GM18867 (cell line): ENCODE measurements around the gene SELENOM.
"Not testable (repeated sequence)": the region's sequence is repeated elsewhere in the genome, so short reads cannot be mapped to it uniquely, and the experiment has no call there.

Source experiments
- ATAC-seq: cut with Tn5 transposase; IDR thresholded peaks from one replicate; pipeline ENCODE4 v1.9.1; 2021; ENCODE audit warnings: mild to moderate bottlenecking, moderate library complexity; ENCODE audit not compliant: unreplicated experiment

SELENOM gene

GRCh38 chr22:31134688-31135087, 27.3 kb upstream of the SELENOM start:
- no peak for ATAC-seq

GRCh38 chr22:31133911-31134310, 26.5 kb upstream of the SELENOM start:
- ATAC-seq, result no peak

GRCh38 chr22:31130873-31131272, 23.5 kb upstream of the SELENOM start:
- no peak for ATAC-seq

- no peak for ATAC-seq
Measured at GRCh38 chr22:31128156-31128555, 20.8 kb upstream of the SELENOM start.

- no peak for ATAC-seq
Measured at GRCh38 chr22:31127181-31127772, 19.9 kb upstream of the SELENOM start.

- ATAC-seq, result no peak
Measured at GRCh38 chr22:31126869-31127175, 19.5 kb upstream of the SELENOM start.

GRCh38 chr22:31126128-31126868, 18.9 kb upstream of the SELENOM start:
- no peak for ATAC-seq

GRCh38 chr22:31125521-31126117, 18.3 kb upstream of the SELENOM start:
- no peak for ATAC-seq

GRCh38 chr22:31124811-31125465, 17.6 kb upstream of the SELENOM start:
- no peak for ATAC-seq

- ATAC-seq, result no peak
Measured at GRCh38 chr22:31124290-31124689, 16.9 kb upstream of the SELENOM start.

GRCh38 chr22:31123292-31123602, 15.9 kb upstream of the SELENOM start:
- ATAC-seq, result no peak

GRCh38 chr22:31122532-31123291, 15.3 kb upstream of the SELENOM start, which contains the start of gene INPP5J:
TSS of gene INPP5J (plus strand) at chr22:31122966. CDS start at chr22:31123015, 49 bp downstream.
- ATAC-seq, result no peak

- ATAC-seq, result no peak
Measured at GRCh38 chr22:31122196-31122531, 14.8 kb upstream of the SELENOM start.

- ATAC-seq, result no peak
Measured at GRCh38 chr22:31121403-31121802, 14.0 kb upstream of the SELENOM start.

GRCh38 chr22:31120642-31121041, 13.3 kb upstream of the SELENOM start:
- no peak for ATAC-seq

- ATAC-seq, result no peak
Measured at GRCh38 chr22:31120230-31120629, 12.9 kb upstream of the SELENOM start.

GRCh38 chr22:31119026-31119717, 11.8 kb upstream of the SELENOM start:
- ATAC-seq, result no peak

GRCh38 chr22:31118046-31118820, 10.9 kb upstream of the SELENOM start:
- ATAC-seq, result no peak

GRCh38 chr22:31112547-31113091, 5.3 kb upstream of the SELENOM start:
- not testable (repeated sequence) for ATAC-seq

GRCh38 chr22:31107894-31108218, 488 bp upstream of the SELENOM start:
- ATAC-seq, result peak; percentile 11
